HG03378 (cell line): ENCODE data around the gene ATAD2B.
"Not testable (repeated sequence)": the region's sequence is repeated elsewhere in the genome, so short reads cannot be mapped to it uniquely, and the experiment has no call there.

ENCODE experiments used
- ATAC-seq: cut with Tn5 transposase; IDR thresholded peaks from one replicate; pipeline ENCODE4 v1.9.1; 2021; ENCODE audit warnings: mild to moderate bottlenecking, moderate library complexity; ENCODE audit not compliant: unreplicated experiment

ATAD2B gene

DNA sequence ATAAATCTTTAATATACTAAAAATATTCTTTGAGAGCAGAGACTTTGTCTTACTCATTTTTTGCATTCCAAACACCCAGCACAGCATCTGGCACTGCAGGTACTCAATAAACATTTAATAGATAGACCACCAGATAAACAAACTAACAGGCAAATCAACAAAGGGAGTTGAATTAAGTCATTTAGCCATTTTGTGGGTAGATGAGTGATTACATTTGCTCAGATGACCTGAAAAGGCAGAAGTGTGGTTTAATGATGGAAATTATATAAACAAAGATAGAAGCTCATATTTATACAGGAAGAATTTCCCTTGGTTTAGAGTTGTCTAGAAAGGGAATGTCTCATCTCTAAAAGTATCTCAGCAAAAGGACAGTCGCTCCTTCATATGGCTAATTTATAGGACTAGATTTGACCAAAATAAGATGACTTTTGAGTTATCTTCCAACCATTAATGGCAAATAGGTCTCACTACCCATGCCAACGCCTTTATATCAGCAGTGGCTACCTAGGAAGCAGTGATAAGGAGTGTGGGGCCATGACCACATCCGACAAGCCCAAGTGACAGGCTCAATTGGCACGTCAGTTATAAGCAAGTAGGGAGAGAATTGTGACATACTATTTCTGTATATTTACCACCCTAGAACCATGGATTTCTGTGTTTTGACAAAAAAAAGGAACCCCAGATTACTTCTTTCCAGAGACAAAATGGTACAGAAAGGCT, 173.5 kb downstream of the ATAD2B start:
- ATAC-seq: no peak

GRCh38 chr2:23751747-23752265, 175.1 kb downstream of the ATAD2B start:
- ATAC-seq: no peak

DNA sequence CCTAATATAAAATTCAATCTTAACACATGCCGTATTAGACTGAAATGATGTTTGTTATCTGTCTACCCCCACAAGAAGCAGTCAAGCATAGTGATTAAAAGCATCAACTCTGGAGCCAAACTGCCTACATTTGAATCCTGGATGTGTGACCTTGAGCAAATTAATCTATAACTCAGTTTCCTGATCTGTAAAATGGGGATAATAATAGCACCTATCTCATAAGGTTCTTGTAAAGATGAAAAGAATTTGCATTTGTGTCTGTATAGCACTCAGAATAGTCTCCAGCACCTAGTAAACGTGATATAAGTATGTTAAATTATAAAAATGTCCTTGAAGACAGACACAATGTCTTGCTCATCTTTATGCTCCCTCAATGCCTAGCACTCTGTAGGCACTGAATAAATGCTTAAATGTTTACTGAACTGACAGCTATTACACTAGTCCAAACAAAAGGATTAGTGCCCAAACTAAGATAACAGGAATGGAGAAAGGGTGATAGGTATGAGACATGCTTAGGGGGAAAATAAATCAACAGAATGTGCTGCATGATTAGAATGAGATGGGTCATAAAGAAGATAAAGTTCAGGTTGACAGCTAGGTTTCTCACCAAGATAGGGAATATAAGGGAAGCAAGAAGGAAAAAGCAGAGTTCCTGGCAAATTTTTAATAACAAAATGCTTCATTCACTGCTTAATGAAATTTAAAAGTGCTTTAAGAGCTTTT, 180.6 kb downstream of the ATAD2B start:
- ATAC-seq: no peak

- ATAC-seq: peak; percentile 62
Observed at GRCh38 chr2:23745726-23746105, 181.2 kb downstream of the ATAD2B start.

- ATAC-seq: peak; percentile 27
Observed at GRCh38 chr2:23745068-23745725, 181.7 kb downstream of the ATAD2B start.

DNA sequence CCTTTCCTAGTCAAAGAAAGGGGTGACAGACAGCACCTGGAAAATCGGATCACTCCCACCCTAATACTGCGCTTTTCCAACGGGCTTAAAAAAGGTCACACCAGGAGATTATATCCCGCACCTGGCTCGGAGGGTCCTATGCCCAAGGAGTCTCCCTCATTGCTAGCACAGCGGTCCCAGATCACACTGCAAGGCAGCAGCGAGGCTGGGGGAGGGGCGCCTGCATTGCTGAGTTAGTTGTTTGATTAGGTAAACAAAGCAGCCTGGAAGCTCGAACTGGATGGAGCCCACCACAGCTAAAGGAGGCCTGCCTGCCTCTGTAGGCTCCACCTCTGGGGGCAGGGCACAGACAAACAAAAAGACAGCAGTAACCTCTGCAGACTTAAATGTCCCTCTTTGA, 190.1 kb downstream of the ATAD2B start:
- ATAC-seq: not testable (repeated sequence)

DNA sequence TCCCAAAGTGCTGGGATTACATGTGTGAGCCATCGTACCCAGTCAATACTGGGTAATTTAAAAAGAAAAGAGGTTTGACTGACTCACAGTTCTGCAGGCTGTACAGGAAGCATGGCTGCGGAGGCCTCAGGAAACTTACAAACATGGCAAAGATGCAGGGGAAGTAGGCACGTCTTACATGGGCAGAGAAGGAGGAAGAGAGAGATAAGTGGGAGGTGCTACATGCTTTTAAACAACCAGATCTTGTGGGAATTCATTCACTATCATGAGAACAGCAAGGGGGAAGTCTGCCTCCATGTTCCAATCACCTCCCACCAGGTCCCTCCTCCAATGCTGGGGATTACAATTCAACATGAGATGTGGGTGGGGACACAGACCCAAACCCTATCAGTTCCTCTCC, 192.5 kb downstream of the ATAD2B start:
- no peak for ATAC-seq

DNA sequence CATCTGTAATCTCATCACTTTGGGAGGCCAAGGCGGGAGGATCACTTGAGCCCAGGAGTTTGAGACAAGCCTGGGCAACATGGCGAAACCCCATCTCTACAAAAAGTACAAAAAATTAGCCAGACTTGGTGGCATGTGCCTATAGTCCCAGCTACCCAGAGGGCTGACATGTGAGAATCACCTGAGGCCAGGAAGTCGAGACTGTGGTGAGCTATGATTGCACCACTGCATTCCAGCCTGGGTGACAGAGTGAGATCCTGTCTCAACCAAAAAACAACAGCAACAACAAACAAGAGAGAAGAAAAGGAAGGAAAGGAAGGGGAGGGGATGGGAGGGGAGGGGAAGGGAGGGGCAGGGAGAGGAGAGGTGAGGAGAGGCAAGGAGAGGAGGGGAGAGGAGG, 203.9 kb downstream of the ATAD2B start:
- not testable (repeated sequence) for ATAC-seq

- ATAC-seq: no peak
Observed at GRCh38 chr2:23722255-23722654, 204.7 kb downstream of the ATAD2B start.

DNA sequence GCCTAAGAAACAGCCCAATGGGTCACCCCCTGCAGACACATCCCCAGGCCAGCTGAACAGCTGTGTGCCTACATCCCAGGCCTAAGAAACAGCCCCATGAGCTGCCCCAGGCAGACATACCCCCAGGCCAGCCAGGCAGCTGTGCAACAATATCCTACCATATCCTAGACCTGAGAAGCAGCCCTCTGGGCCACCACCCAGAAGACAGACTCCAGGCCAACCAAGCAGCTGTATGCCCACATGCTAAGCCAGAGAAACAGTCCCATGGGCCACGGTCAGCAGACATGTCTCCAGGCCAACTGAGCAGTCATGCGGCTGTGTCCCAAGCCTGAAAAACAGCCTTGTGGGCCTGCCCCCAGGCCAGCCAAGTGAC, 205.5 kb downstream of the ATAD2B start:
- no peak for ATAC-seq

- no peak for ATAC-seq
Observed at GRCh38 chr2:23720705-23721453, 206.0 kb downstream of the ATAD2B start.

GRCh38 chr2:23719716-23720115, 207.2 kb downstream of the ATAD2B start:
- ATAC-seq: no peak

DNA sequence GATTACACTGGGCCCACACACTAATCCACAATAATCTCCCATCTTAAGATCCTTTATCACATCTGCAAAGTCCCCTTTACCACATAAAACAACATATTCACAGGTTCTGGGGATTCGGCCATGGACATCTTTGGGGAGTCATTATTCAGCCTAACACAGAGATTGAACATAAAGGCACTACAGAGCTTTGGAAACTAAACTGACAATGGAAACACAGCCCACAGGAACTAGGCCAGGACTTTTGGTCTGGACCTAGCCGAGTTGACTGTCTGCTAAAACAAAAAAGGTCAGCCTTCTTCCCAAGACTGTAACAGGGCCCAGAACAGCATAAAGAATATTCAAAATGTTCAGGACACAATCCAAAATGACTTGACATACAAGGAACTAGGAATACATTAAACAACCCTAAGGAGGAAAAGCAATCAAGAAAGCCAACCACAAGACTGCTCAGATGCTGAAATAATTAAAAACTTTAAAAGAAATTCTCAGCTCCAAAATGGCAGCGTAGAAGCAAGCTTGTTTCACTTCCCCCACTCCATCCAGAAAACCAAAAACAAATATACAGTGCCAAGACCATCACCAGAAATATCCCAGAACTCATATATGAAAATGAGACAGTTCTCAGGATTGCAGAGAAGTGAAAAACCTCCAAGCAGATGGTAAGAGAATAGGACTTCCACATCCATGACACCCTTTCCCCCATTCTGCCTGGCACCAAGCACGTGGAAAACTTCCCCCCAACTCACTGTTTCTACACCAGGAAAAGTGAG, 207.8 kb downstream of the ATAD2B start:
- ATAC-seq: no peak

DNA sequence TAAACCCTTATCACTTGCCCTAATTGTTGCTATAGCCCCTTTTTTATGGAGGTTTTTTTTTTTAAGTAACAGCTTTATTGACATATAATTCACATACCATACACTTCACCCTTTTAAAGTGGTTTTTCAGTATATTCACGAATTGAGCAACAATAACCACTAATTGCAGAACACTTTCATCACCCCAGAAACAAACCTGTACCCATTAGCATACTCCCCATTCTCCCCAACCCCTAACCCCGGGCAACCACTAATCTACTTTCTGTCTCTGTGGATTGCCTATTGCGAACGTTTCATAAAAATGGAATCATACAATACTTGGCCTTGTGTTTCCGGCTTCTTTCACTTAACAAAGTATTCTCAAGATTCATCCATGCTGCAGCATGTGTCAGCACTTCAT, 213.6 kb downstream of the ATAD2B start:
- ATAC-seq: no peak

DNA sequence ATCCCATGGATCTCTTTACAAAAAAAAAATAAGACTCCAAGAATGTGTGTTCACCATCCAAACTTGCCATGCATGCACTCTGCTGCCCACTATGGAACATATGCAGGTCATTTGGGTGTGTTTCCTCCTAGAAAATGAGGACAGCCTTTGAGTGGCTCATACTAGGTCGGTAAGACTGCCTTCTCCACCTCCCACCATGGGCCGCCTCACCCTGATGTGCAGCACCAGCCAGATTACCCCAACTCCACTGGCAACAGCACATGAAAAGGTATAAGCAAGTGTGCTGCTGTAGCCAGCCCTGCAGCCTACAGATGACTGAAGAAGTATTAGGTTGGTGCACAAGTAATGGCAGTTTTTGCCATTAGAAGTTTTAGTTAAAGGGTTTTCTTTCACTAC, 214.2 kb downstream of the ATAD2B start:
- no peak for ATAC-seq

GRCh38 chr2:23711979-23712755, 214.8 kb downstream of the ATAD2B start:
- ATAC-seq: no peak

- no peak for ATAC-seq
Observed at GRCh38 chr2:23709311-23709710, 217.6 kb downstream of the ATAD2B start.

DNA sequence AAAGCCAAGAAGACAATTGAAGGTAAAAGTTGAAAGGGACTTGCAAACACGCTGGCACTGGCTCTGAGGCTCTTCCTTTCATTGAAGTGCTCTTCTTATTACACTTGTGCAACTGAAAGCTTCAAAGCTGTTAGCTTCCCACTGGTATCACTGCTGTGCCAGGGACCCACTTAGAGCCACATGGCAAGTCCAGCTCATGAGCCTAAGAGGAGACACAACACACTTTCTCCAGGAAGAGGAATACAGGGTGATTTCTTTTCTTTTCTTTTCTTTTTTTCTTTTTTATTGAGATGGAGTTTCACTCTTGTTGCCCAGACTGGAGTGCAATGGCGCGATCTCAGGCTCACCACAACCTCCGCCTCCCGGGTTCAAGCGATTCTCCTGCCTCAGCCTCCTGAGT, 218.2 kb downstream of the ATAD2B start:
- ATAC-seq: no peak

DNA sequence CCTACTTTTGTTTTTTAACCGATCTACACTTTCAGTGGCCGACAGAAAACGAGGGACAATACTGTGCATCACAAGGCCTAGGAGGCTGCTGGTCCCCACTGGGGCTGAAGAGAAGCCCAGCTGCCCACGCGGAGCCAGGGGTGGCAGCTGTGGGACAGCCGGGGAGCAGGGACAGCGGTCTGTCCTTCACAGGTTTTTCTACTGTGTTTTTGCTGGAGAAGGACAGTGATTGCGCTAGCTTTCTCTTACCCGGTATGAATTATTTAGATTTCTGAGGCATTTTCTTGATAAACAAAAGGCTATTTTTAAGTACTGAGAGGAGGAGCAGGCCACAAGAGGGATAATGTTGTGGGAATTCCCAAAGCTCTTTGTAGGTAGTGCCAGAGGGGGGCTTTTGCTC, 219.8 kb downstream of the ATAD2B start:
- ATAC-seq: no peak

GRCh38 chr2:23706613-23707078, 220.3 kb downstream of the ATAD2B start:
- no peak for ATAC-seq
